ENCODE measurements around the gene TANC1.

GRCh38 chr2:158970241-158970751, 1.9 kb downstream of the TANC1 start:
- TF ChIP-seq CTCF (IDR thresholded peaks at IDR 0.05) (no peak), ZFX (IDR thresholded peaks at IDR 0.05; ENCODE audit: borderline replicate concordance) (no peak)
